NCI-H2107 treated with DMSO at 0.1 percent for 48 hours (cell line): Measurements from ENCODE around the gene LMF2.

ENCODE experiments used
- DNase-seq: peaks from one replicate; lab custom pipeline; 2025; ENCODE audit not compliant: unreplicated experiment; lab: John Stamatoyannopoulos, UW

The LMF2 gene

DNA sequence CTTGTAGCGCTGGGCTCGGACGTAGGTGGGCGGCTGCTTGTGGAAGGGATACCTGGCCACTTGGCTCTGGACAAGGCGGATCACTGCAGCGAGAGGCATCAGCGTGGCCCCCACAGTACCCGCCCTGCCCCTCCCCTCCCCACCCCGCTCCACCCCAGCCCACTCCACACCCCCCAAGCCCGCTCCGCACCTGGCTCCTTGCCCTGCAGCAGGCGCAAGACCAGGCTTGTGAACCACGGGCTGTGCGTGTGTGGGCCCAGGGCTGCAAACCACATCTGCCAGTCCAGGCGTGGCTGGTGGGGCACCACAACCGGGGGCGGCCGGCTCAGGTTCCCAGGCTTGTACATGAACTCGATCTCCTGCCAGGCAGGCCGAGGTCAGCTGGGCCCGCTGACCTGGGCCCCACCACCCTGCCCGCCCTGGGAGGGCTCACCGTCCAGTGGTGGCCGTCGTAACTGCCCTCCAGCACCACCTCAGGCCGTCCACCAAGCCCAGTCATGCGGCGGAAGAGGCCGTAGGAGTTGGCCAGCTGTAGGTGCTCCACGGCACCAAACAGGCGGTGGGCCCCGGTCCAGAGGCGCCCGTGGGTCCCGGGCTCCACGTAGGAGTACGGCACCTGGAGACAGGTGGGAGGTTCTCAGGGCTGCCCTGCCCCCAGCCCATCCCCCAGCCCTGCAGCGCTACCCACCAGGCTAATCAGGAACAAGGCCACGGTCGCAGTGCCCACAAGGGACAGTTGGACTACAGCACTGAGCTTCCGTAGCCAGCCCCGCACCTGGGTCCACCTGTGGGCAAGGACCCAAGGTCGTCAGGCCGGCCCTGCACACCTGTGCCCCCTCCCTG, 2.9 kb downstream of the LMF2 start:
- no peak for DNase-seq

DNA sequence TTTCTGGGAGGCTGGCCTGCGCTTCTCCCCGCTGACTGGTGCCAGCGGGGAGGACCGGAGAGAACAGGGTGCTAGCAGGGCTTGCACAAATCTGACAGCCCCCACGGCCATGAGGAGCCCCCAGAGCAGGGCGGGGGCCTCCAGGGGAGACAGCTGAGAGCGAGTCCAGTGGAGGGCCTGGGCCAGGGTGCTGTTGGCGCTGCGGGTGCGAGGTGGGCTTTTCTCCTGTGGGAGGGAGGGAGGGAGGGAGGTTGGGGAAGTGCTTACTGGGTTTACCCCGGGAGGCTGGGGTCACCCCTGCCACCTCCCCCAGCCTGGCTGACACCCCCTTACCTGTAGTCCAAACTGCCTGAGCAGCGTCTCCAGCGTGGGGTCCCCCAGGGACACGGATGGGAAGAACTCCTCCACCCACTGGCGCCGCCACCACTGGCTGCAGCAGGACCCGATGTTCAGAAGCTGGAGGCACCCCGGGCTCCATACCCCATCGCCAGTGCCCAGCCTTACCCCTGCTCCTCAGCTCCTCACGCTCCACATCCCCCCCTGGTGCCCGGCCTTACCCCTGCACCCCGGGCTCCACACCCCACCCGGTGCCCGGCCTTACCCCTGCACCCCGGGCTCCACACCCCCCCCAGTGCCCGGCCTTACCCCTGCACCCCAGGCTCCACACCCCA, 3.9 kb downstream of the LMF2 start:
- DNase-seq: no peak

DNA sequence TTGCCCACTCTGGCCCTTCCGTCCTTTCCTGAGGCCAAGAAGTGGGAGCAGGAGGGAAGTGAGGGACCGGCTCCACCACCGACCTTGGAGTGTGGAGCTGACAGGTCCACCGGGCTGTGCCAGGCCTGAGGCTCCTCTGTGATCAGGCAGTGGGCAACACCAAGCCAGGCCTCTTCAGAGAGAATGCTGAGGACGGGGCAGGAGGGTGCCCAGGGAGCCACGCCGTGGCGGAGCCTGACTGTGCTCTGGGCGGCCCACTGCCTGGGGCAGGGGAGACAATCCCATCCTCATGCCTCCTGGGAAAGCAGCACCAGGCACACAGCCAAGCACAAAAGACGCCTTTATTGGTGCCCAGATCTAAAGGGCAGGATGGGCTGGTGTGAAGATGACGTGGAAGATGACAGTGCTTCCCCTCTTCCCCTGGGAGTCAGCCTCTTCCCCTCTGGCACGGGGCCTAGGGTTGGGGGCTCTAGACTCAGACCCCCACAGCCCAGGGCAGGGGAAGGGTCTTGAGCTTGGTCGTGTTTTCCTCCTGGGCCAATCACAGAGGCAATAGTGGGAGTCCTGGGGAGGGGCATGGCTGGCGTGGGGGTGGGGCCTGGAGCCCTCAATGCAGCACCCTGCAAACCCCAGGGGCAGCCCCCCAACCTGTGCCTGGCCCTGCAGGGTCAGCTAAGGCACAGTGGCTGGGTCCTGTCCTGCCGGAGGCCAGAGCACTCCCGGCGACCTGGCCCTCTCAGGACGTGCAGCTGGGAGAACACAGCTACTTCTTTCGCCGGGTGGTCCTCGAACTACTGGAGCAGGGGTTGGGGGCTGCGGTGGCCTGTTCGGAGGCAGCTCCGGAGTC, 4.7 kb downstream of the LMF2 start:
- DNase-seq: no peak

DNA sequence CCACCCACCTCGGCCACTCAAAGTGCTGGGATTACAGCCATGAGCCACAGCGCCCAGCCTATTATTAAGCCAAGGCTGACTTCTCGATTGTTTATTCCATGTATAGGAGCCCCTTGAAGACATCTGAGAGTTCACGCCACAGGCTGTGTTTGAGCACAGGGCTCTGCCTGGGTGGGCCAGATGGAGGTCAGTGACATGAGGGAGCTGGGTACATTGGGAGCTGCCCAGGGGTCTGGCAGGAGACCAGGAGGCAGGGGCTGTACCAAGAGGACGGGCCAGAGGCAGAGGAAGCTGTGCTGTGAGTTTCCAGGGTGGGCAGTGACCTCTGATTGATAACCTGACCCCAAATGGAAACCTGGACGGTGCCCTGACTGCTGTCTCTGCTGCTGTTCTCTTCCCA, 5.4 kb downstream of the LMF2 start:
- DNase-seq: no peak

DNA sequence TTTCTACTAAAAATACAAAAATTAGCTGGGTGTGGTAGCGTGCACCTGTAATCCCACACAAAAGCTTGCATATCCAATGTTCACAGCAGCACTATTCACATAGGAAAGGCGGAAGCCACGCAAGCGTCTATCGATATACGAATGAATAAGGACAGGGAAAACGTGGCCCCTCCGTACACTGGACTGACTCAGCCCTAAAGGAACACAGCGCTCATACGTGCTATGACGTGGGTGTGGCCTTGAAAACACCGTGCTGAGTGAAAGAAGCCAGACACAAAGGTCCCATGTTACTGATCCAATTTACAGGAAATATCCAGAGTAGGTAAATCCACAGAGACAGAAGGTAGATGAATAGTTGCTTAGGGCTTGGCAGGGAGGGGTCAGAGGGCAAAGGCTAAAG, 7.0 kb downstream of the LMF2 start:
- no peak for DNase-seq

DNA sequence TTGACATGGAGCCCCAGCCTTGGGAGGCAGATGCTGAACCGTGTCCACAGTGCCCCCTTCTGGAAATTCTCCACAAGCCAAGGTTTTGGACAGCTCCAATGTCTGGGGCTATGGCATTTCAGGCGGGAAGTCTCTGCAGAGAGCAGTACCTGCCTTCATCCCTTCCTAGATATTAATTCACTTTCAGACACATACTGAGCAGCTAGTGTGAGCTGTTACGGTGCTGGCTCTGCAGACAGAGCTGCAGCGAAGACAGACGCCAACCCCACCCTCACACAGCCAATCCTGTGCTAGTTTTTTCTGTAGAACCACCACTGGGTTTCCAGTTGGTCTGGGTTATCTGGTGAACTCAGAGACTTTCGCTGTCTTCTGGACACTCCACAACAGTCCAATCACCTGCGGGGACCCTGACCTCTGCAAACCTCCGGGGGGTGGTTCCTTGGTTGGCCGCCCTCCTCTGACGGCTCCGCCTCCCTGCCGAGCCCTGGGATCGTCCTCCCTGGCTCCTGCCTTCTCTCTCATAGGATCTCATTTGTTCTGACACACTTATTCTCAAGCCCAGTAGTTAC, 9.1 kb downstream of the LMF2 start:
- no peak for DNase-seq

DNA sequence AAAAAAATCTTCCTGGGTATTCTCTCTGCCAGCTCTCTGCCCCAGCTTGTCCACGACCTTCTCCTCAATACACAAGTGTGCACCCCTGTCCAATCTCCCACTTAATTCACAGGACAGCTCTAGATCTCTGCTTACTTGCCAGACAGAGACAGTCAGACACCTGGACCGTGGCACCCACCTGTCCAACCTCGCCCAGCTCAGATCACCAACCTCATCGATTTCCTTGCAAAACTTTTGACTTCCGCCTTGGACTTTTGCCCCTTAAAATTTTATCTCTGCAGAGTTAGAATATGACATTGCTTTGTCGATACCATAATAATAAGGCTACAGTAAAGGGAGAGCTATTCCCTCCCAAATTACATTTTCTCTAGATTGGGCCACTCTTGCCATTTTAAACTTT, 10.4 kb downstream of the LMF2 start:
- DNase-seq: no peak

DNA sequence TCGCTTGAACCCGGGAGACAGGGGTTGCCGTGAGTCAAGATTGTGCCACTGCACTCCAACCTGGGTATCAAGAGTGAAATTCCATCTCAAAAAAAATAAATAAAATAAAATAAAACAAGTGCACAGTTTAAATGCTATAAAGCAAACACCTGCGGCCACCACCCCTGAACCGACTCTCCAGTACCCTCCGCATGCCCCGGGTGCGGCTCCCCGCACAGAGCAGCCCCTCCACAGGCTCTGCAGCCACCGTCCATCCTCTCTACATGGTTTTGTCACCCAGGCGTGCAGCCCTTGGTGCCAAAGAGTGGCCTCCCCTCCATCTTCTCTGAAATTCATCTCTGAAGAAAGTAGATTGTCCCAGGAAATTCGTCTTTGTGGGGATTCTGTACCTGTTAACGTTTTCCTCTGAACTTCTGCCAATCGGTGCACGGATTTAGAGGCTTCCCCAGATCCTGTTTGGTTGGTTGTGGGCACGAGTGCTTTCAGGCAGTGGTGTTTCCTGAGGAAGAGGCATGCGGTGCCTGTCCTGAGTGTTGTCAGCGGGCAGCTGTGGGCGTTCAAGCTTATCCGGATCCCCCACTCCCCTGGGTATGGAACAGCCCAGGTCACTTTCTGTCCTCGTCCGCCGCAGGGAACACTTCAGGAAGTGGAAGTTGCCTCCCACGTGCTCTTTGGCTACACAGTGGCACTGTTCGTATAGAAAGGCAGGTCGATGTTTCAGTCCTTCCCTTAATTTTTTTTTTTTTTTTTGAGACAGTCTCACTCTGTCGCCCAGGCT, 16.8 kb downstream of the LMF2 start:
- DNase-seq: no peak

DNA sequence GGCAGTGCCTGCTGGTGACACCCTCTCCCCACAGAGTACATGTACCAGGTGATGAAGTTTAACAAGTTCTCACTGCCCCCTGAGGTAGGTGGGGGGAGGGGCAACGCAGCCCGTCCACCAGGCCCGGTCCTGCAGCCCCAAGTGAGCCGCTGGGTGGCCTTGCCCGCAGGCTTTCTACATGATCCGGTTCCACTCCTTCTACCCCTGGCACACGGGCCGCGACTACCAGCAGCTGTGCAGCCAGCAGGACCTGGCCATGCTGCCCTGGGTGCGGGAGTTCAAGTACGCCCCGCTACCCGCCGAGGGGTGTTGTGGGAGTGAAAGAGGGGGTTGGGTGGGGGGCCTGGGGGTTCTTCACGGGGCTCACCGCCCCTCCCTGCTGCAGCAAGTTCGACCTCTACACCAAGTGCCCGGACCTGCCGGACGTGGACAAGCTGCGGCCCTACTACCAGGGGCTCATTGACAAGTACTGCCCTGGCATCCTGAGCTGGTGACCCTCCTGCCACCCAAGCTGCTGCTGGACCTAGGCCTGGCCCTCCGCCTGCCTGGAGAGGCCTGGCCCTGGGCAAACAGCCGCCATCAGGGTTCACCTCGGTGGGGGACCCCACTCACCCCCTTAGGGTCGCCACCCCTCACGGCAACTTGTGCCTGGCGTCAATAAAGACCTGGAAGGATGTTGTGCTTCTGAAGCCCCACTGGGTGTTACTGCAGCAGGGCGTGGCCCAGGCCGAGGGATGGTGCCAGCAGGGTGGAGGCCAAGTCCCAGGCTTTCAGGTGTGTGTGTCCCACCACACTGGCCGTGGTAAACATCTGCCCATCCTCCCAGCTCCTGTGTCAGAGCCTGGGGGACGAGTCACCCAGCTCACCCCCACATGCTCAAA, 17.9 kb downstream of the LMF2 start:
- no peak for DNase-seq

DNA sequence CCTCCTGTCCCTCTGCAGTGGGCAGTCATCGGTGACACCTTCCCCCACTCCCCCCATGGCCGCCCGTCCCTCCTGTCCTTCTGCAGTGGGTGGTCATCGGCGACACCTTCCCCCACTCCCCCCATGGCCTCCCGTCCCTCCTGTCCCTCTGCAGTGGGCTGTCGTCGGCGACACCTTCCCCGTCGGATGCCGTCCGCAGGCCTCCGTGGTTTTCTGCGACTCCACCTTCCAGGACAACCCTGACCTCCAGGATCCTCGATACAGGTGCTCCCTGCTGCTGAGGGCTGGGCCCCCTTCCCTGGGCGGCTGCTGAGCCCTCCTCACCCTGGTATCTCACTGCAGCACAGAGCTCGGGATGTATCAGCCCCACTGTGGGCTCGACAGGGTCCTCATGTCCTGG, 18.6 kb downstream of the LMF2 start:
- DNase-seq: no peak

DNA sequence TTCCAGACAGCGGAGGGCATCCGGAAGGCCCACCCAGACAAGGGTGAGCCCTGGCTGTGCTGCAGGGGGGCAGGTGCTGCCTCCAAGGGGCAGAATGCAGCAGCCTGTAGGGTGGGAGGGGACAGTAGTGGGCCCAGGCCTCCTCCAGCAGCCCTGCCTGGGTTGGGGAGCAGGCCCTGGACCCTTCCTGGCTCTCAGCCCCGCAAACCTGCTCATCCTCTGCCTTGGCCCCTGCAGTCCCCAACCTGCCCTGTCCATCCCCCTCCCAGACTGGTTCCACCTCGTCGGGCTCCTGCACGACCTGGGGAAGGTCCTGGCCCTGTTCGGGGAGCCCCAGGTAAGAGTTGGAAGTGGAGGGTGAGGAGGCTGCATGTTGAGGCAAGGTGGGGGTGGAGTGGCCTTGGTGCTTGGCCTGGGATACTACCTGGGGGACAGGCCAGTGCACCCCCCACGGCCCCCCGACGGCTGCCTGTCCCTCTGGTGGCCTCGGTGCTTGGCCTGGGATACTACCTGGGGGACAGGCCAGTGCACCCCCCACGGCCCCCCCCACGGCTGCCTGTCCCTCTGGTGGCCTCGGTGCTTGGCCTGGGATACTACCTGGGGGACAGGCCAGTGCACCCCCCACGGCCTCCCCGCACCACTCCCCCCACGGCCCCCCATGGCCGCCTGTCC, 19.4 kb downstream of the LMF2 start:
- DNase-seq: no peak

DNA sequence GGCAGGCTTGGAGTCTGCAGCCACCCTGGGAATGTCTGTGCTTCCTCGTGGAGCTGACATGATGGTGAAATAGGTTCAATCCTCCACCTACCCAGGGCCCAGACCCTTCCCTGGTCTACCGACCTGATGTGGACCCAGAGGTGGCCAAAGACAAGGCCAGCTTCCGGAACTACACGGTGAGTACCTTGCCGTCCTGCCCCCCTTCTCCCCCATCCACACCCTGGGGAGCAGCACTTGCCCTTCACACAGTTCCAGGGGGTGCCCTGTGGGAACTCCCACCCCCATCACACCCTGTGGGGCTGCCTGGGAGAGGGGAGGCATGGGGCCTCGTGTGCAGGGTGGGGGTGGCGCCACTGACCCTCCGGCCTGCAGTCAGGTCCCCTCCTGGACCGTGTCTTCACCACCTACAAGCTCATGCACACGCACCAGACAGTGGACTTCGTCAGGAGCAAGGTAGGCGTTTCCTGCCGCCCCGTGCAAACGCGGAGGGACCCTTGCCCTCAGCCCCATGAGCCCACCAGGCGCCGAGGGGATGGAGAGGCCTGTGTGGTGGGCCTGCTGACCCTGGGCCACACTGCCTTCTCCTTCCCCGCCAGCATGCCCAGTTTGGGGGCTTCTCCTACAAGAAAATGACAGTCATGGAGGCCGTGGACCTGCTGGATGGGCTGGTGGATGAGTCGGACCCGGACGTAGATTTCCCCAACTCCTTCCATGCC, 20.1 kb downstream of the LMF2 start:
- DNase-seq: no peak

DNA sequence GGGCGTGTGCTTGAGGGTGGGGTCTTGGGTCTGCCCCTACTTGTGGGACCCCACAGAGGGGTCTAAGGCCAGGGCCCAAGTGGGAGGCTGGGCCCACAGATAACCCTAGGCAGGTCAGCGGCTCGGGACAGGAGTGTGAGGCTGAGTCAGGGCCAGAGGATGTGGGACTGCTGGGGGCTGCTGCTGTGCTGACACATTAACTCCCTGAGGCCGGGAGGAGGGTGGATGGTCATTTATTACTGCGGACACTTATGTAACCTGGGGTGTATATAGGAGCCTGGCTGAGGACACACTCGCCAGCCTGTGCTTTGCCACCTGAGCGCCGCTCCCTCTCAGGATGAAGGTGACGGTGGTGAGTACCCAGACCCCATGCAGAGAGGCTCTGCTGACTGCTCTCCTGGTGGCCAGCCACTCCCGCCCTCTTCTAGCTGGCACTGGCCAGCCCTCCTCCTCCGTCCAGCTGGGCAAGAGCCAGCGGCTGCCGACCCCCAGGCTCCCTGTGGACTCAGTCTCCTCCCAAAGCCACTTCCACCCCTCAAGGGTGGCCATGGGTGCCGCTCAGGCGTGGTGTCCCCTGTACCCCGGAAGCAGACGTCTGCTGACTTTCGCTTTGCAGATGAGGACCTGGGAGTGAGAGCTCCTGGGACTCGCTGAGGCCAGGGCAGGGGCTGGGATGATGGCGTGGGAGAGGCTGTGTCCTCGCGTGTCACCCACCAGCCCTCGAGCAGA, 20.8 kb downstream of the LMF2 start, which contains the start of gene MIOX:
MIOX (plus strand) TSS at position 299 of the 729 bp plus-strand sequence; CDS start at position 338, 39 bp downstream.
- DNase-seq: no peak

DNA sequence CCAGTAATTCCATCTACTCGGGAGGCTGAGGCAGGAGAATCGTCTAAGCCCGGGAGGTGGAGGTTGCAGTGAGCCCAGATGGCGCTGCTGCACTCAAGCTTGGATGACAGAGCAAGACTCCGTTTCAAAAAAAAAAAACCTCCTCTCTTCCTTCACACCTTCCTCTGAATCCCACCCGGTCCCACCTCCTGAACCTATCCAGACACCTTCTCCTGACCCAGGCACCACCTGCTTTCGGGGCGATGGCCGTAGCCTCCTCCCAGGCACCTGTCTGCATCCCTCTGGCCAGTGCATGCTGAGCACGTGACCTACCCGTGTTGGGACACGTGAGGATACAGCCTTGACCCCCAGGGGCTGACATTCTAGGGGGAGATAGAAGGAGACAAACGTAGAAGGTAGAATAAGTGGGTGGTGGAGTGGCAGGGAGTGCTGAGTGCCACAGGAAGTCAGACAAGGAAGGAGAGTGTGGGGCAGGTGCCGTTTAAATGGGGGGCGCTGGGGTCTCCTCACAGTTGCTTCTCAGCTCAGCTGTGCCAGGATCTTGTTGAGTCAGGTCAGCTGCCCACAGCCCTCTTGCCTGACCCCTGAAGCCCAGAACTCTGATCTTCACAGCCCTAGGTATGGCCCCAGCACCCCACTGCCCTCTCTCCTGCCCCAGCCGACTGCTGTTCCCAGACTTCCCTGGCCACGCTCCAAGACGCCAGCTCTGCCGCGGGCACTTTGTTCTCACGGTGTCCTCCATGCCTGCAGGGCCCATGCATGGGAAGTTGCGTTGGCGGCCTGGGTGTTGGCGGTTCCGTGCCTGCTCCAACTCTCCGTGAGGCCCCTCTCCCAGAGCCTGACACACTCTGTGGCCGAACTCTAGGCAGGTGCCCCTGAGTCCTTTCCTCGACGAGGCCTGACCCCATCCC, 22.0 kb downstream of the LMF2 start:
- no peak for DNase-seq

DNA sequence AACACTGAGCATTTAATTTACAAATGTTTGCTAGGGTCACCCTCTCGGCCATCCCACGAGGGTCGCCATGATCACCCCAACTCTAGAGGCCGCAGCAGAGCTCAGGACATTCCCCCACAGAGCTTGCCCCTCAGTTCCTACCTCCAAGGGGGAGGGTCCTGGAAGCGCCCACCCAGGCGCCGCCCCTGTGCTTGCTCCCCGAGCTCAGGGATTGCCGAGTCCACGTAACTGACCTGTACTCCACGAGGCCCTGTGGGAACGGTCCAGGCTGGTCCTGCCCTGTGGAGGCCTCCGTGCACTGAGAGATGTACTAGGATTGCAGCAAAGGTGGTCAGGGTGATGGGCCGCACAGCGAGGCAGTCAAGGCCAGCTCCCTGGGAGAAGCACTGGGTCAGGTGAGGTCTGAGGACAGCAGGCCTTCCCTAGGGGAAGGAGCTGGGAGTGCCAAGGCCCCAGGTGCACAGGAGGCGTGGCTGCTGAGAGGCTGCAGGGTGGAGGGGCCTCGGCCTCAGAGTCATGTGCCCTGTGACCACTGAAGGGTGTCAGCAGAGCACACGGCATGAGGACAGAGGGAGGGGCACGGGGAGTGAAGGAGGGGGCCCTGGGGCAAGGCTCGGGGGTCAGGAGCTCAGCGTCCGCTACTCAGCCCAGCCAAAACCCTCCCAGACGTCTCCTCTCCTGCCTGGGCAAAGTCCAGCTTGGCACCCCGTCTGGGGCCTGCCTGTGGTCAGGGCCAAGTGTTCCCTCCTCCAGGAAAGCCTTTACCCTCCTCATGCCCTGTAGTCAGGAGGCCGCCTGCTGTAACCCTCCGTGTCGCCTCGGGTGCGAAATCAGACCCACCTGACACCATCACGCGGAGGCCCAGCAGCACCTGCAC, 23.3 kb downstream of the LMF2 start:
- DNase-seq: no peak

DNA sequence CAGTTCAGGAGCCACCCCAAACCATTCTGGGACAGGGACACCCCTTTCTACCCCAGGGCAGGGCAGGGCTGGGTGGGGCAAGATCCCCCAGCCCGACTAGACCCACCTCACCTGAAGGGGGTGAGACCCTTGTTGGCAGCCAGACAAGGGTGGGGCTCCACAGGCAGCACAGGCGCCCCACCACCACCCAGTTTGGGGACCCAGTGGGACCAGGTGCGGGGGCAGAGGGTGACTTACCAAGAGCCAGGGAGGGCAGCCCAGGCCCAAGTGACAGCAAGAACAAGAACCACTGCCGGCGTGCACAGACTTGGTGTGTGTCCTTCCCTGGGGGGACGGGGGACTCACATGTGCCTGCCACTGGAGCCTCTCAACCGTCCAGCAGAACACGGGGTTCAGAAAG, 23.9 kb downstream of the LMF2 start:
- no peak for DNase-seq
